Midbrain (tissue), 1 donor: ENCODE results near the gene AGRN.

Source experiments
- DNase-seq: peaks from one replicate; lab custom pipeline; 2025; lab: John Stamatoyannopoulos, UW

Gene AGRN

DNA sequence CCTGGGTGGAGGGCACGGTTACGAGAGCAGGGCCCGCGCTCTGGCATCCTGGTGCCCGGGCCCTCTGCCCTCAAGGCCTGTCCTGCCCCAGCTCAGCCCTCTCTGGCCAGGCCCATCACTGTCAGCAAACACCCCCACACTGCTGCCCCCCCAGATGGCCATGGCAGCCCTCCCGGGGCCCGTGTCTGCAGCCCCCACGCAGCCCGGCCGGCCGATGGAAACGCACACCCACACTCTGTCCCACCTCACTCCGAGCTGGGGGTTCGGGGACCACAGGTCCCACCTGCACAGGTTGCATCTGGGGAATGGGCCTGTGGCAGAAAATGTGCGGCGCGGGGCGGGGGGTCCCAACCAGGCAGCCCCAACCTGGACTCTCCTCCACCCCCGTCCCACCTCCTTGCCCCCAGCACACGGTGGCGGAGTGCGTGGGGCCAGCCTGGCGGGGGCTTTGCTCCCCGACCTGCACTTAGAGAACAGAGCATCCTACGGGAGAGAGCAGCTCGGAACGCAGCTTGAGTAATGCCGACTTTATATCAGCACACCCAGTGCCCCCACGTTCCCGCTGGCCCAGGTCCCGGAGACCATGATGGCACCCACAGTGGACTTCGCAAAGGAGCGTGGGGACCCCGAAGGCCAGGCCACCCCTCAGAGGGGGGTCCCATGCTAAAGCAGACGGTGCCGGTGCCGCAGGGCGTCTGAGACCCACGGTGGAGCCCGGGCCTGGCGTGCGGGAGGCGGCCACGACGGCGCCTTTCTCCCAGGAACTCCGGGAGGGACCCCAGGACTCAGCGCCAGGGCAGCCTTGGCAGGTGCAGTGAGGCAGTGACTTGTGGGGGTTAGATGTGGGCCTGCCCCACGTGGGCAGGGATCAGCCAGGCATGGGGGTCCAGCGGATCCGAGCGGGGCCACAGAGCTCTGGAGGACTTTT, 61.7 kb downstream of the AGRN start:
- no peak for DNase-seq

DNA sequence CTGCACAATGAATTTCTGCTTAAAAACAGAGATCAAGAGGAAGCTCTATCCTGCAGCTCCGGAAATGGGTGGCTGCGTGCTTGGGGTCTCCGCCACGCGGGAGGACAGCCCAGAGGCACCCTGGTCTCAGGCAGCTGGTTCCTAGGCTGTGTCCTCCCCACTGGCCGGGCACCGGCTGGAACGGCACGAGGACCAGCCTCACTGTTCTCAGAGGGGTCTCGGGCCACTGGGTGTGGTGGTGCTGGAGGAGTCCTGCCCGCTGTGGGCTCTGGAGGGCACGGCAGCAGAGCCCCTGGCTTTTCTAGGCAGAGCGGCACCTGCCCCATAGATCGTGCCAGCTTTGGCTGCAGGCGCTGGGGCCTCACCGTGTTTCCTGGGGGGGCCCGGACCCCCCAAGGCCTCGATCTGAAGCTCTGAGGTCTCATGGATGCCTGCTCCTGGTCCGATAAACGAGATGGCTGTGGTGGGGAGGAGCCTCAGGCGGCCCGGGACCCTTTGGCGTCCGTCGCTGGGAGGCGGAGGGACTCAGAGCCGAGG, 62.4 kb downstream of the AGRN start:
- DNase-seq: no peak

GRCh38 chr1:1082776-1083415, 63.0 kb downstream of the AGRN start:
- DNase-seq: no peak

DNA sequence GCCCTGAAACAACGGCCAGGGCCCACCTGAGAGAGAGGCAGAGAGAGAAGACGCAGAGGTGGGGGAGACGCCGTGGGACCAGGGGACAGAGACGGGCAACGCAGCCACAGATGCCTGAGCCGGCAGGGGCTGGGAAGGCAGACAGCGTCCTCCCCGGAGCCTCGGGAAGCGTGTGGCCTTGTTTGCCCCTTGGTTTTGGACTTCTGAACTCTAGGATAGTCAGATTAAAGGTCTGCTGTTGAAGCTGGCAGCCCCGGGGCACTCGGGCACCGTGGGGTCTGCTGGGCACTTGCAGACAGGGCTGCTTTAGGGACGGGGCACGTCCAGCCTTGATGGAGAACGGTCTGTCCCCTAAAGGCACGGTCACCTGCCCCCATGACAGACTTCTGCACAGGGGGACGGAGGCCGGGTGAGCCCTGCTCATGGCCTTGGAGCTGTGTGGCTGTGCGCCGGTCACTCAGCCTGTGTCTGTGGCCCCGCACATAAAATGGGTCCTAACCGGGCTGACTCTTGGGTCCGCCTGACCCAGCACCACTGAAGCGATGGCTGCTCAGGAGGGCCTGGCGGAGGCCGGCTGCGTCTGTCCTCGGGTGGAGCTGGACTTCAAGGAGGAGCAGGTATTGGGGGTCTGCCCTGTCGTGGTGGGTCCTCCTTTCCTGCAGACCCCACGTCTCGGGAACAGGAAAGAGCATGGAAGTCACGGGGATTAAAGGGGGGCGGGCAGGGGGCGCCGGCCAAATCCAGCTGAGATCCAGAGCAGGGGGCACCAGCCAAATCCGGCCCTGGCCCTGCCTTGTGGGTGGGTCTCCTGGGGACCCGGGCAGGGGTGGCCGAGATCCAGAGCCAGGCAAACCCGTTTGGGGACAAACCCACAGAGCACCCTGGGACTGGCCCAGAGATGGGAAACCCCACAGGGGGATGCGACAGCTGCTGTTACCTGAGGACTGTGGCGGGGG, 63.8 kb downstream of the AGRN start:
- DNase-seq: no peak

DNA sequence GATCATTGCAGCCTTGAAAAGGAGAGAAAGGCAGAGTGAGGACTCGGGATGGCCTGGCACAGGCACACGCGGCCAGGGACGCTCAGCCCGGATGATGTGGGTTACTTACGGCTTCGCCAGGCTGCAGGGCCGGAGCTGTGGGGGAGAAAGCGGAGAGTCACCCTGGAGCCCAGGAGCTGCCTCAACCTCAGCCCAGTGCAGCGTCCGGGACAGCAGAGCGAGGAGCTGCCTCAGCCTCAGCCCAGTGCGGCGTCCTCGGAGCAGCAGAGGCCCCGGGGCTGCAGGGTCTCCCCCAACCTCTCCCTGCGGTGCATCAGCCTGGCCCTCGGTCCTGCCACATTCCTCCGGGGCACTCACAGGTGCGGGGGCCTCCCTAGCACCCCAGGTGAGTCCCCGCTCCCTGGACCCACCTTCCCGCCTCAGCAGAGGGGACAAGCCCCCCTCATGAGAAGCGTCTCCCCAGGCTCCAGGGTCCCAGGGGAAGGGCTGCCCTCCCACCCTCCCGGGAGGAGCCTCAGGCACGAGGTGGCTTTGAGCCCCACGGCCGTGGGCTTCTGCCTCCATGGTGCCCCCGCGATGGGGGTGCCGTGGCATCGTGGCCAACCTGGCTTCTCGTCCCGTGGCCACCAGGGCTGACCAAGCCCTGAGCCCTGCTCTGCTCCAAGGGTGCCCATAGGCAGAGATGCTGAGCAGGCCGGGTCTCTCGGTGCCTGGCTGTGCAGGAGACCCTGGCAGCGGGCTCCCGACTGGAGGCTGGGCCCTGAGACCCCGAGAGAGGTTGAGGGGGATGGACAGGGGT, 64.7 kb downstream of the AGRN start:
- no peak for DNase-seq

DNA sequence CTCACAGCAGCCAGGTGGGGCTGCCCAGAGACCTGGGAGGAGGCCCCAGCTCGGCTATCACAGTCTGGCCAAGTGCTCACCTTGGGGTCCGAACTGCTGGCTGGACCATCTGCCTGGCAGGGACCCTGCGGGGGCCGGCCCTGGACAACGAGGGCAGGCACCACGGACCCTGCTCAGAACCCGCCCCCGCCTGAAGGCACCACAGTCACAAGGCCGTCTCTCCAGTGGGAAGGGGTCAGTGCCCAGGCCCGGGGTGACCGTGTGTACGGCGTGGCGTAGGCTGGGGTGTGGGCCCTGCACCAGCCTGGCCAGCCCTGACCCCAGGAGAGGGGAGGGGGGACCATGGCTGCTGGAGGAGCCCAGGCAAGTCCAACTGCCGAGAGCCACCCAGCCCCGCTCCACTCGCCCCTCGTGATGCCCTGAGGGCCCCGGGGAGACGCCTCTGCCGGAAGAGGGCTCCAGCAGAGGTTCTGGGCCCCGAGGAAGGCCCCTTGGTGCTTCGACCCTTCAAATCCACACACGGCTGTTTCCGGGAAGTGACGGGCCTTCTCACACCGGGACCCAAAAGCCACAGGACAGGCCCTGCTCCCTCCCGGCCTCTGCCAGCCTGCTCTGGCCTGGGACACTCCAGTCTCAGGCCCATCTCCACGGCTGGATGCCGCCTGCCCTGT, 65.4 kb downstream of the AGRN start:
- DNase-seq: no peak

- no peak for DNase-seq
Measured at GRCh38 chr1:1085911-1086841, 66.3 kb downstream of the AGRN start.

DNA sequence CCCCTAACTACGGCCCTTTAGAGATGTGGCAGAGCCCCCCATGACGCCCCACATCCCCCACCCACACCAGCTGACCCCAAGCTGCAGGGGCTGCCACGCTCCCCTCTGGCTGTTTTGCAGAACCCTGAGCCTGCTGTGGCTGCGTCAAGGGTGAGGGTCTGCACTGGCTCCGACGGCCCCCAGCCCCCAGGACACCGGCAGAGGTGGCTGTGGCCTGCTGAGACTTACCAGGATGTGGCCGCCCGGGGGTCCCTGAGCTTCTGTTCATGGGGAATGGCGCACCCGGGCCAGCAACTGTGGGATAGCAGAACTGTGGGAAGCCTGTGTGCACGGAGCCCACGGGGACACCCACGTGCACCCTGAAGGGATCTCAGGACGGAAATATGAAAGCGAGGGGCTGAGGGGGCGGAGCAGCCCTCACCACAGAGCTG, 67.0 kb downstream of the AGRN start:
- no peak for DNase-seq

DNA sequence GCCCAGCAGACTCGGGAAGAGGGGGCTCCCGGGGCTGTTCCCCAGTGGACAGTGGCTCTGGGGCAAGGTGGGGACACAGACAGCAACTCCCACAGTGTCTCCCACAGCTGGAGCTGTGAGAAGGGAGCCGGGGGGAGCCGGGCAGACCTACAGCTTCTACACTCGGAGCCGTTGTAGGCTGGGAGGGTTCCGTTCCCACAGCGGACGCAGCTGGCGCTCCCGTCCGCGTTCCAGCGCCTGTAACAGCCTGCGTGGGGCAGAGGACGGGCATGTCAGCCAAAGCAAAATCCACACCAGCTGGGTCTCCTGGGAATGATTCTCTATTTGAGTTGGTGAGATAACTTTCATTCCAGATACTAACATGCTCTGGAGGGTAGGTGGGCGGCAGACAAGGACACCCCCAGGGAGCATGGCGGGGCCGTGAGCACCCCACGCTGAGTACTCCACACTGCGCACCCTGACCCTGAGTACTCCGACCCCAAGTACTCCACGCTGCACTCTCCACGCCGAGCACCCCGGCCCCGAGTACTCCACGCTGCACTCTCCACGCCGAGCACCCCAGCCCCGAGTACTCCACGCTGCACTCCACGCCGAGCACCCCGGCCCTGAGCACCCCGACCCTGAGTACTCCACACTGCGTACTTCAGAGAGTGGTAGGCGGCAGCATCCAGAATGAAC, 67.6 kb downstream of the AGRN start:
- no peak for DNase-seq

GRCh38 chr1:1088029-1088800, 68.3 kb downstream of the AGRN start:
- DNase-seq: no peak

GRCh38 chr1:1088801-1089680, 69.1 kb downstream of the AGRN start:
- DNase-seq: no peak

GRCh38 chr1:1089731-1090423, 70.0 kb downstream of the AGRN start:
- DNase-seq: no peak

- no peak for DNase-seq
Measured at GRCh38 chr1:1090424-1091343, 70.8 kb downstream of the AGRN start.

DNA sequence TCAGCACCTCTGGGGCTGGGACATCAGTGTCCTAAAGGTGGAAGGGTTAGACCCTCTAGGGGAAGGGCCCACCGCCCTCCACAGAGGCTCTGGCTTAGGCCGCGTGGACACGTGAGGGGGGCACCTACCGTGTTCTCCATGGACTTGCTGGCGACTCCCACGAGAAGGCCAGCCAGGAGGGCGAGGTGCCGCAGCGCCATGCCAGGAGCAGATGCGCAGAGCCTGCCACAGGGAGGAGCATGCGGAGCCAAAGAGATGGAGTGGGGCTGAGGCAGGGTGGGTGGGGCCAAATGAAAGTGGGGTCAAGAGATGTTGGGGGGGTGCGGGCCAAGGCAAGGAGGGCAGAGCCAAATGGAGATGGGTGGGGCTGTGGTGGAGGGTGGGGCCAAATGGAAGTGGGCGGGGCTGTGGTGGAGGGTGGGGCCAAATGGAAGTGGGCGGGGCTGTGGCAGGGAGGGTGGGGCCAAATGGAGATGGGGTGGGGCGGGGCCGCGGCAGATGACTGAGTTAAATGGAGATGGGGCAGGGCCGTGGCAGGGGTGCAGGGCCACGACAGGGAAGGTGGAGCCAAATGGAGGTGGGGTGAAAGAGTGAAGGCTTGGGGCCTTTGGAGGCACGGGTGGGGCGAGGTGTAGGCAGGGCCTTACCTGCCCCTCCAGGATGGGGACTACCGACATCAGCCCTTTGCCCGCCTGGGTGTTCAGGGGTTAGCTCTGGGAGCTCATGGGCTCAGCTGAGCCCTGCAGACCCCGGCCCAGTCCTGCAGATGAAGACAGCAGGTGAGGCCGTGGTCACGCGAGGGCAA, 71.6 kb downstream of the AGRN start:
- DNase-seq: no peak
